ENCODE measurements around the gene ZNF497. TPM values are rescaled to one million over a fixed set of nuclear protein-coding genes. Genes with fewer than 3 reads are reported as not detected.
"Not testable (repeated sequence)": the region's sequence is repeated elsewhere in the genome, so short reads cannot be mapped to it uniquely, and the experiment has no call there.

The ZNF497 gene
- total RNA-seq, 1 donor from 2014 or later, result 1.4 TPM

GRCh38 chr19:58351558-58351878 is 11.0 kb downstream of the ZNF497 start:
- DNase-seq (no peak), ATAC-seq (no peak)
- no peak for TF ChIP-seq CTCF (IDR thresholded peaks at IDR 0.05)
- Histone ChIP-seq H3K9me3 (no peaks in the 10 kb centered on the region), H3K4me1 (peaks cover 7% of the 10 kb centered on the region), H3K36me3 (no peaks in the 10 kb centered on the region), H3K27ac (no peak overlapping the region), H3K27me3 (peaks cover 14% of the 10 kb centered on the region), H3K4me3 (no peak overlapping the region)
- intact Hi-C loops (cut with DNase I), result no loop called here

GRCh38 chr19:58350871-58351557 is 11.5 kb downstream of the ZNF497 start:
- no peaks in the 10 kb centered on the region for H3K36me3 ChIP-seq
- H3K27me3 ChIP-seq, result peaks cover 14% of the 10 kb centered on the region
- H3K4me1 ChIP-seq, result peaks cover 7% of the 10 kb centered on the region
- DNase-seq (no peak), ATAC-seq (no peak)
- intact Hi-C loops (cut with DNase I), result no loop called here
- TF ChIP-seq CTCF (IDR thresholded peaks at IDR 0.05), result no peak
- H3K9me3 ChIP-seq, result no peaks in the 10 kb centered on the region
- H3K27ac ChIP-seq, result no peak overlapping the region
- no peak overlapping the region for H3K4me3 ChIP-seq

DNA sequence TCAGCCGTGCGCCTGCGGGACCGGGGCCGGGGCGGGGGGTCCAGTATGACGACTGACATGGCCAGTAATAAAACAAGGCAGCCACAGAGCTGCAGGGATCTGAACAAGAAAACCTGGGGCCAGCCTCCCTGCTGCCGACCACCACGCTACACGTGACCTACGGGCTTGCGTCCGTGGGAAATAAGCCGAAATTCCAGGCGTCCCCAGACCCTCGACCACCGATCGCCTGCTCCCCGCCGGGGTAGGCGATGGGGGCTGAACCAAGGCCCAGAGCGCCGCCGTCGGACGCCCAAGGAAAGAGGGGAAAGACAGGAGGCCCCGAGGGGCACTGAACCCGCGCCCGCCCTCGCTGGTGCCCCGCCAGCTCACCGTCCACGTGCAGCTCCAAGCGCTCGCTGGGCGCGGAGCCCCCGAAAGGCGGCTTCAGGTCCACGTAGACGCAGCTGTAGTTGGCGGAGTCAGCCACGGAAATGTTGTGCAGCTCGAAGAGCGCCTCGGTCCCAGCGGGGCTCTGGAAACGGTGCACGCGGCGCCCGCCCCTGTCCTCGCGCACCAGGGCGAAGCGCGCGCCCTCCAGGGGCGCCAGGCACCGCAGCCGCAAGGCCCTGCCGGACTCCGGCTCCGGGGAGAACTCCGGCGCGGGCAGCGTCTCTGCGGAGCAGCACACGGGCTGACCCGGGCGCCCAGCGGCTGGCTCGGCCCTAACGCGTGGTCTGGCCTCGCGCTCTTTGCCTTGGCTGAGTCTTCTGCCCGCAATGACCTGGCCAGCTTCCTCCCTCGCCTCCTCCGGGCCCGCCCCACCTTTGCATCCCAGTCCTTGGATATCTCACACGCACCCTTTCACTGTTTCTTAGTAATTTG is 12.3 kb downstream of the ZNF497 start:
- Histone ChIP-seq H3K36me3 (no peaks in the 10 kb centered on the region), H3K4me1 (peaks cover 5% of the 10 kb centered on the region), H3K4me3 (no peak overlapping the region), H3K27ac (no peak overlapping the region), H3K27me3 (peaks cover 14% of the 10 kb centered on the region), H3K9me3 (no peaks in the 10 kb centered on the region)
- intact Hi-C loops (cut with DNase I), result no loop called here
- DNase-seq, result no peak
- TF ChIP-seq CTCF (IDR thresholded peaks at IDR 0.05), result no peak
- ATAC-seq, result no peak

DNA sequence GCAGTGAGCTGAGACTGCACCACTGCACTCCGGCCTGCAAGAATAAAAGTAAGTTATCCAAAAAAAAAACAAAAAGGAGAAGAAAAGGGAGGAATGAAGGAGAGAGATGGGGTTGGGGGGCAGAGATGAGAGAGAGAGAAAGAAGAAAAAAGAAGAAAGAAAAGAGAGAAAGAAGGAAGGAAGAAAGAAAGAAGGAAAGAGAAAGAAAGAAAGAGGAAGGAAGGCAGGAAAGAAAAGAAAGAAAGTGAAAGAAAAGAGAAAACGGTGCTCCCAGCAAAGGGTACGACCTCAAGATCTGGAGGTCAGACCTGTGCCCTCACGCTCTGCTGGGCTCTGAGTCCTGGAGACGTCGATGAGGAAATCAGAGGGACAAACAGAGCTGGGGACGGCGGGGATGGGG is 13.0 kb downstream of the ZNF497 start:
- intact Hi-C loops (cut with DNase I), result no loop called here
- peaks cover 5% of the 10 kb centered on the region for H3K4me1 ChIP-seq
- DNase-seq, result no peak
- ATAC-seq, result no peak
- no peak overlapping the region for H3K27ac ChIP-seq
- H3K36me3 ChIP-seq, result no peaks in the 10 kb centered on the region
- TF ChIP-seq CTCF (IDR thresholded peaks at IDR 0.05), result no peak
- H3K9me3 ChIP-seq, result no peaks in the 10 kb centered on the region
- H3K4me3 ChIP-seq, result no peak overlapping the region
- peaks cover 14% of the 10 kb centered on the region for H3K27me3 ChIP-seq

DNA sequence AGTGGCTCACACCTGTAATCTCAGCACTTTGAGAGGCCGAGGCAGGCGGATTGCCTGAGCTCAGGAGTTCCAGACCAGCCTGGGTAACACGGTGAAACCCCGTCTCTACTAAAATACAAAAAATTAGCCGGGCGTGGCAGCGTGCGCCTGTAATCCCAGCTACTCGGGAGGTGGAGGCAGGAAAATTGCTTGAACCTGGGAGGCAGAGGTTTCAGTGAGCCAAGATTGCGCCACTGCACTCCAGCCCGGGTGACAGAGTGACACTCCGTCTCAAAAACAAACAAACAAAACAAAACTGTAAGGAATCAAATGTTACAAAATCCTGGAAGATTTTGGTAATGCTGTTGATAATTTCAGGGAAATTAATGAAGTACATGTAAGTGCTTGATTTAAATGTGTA is 14.5 kb downstream of the ZNF497 start:
- H3K9me3 ChIP-seq; ATAC-seq; H3K4me1 ChIP-seq; intact Hi-C loops (cut with DNase I); H3K36me3 ChIP-seq; DNase-seq: not testable (repeated sequence)
- Histone ChIP-seq H3K4me3 (peak overlapping the region; percentile 73), H3K27ac (peak overlapping the region; percentile 65), H3K27me3 (peaks cover 14% of the 10 kb centered on the region)

Data from upper lobe of right lung (tissue), 1 donor.